Activated CD4-positive, alpha-beta T cell treated with anti-CD3 and anti-CD28 coated beads, Interleukin-2, amount 50 U/mL, for 1 hour (primary cell): ENCODE results near the gene ASXL2.
A peak's percentile ranks its signal among the peaks of the same experiment; 100 is the strongest.
"Not testable (repeated sequence)": the region's sequence is repeated elsewhere in the genome, so short reads cannot be mapped to it uniquely, and the experiment has no call there.

Experiments
- DNase-seq: peaks from one replicate; pipeline ENCODE4 v3.0.0-alpha.2; 2020

Gene ASXL2

DNA sequence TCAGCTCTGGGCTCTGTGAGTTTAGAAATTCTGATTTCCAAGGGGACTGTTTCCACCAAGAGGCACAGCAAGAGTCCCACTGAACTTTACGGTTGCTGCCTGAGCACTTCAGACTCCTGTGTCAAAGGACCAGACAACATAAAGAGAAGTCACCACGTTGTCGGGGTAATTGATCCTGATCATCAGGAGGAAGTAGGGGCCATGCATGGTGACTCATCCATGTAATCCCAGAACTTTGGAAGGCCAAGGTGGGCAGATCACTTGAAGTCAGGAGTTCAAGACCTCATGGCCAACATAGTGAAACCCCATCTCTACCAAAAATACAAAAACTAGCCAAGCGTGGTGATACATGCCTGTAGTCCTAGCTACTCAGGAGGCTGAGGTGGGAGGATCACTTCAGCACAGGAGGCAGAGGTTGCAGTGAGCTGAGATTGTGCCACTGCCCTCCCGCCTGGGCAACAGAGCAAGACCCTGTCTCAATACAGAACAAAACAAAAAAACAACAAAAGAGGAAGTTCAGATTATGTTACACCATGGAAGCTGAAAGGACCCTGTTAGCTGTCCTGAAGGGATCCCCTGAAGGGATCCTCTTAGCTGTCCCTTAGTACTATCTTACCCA, 9.4 kb upstream of the ASXL2 start:
- no peak for DNase-seq

- no peak for DNase-seq
Observed at GRCh38 chr2:25885933-25886332, 7.6 kb upstream of the ASXL2 start.

GRCh38 chr2:25881764-25882163, 3.5 kb upstream of the ASXL2 start:
- no peak for DNase-seq

DNA sequence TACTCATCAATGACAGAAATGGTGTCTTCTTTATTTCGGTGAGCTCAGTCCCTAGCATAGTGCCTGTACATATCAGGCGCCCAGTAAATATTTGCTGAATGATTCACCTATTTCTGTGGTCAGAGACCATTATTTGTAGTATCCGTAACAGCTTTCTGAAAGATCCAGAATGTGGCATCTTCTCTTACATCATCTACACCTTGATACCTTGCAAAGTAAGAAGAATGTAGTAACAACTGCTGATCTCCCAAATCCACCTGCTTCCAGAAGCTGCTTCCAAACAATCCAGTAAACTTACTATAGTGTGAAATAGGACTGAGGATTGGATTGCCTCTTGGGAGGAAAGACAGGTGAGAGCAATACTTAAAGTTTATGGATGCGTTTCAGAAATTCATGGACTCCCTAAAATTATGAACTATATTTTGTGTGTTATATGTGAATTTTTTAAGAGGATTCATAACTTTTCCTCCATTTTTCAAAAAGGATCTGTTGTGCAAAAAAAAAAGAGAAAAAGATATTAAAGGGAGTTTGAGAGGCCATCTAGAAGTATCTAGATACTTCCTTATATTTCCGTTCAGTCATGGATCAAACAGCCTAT, 945 bp upstream of the ASXL2 start:
- no peak for DNase-seq

DNA sequence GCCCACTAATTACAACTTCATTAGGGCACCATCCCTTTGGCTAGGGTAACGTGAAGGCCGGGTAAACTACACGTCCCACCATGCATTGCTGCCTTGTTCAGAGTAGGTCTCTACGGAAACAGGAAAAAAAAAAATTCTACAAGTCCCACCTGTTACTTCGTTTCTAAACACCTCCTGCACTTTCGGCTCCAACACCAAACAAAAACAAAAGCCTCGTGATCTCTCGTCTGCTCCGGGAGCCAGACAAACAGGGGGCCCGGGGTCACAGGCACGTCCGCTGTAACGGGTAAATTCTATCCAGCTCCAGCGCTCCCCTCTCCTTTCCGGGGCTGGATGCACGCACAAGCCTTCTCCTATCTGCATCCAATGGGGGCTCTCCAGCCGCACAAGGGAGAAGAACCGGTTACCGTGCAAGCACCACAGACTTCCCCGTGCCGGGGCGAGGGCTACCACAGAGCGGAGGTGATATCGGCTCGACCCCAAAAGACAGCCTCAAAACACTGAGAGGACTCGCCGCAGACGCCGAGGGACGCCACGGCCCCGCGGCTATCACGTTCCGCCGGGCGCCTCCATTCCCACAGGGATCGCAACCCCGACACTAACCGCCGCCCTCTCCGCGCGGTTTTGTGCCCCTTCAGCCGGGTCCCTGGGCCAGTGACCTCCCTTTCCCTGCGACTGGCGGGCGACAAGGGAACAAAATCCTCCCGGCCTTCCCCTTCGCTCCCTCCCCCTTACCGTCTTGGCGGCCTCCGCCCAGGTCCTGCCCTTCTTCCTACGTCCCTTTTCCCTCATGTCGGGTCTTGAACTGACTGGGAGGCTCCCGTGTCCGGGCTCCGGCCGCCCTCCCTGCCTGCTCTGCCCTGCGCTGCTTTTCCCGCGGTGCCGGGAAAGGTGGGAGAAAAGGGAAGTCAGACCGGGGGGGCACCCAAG, 591 bp downstream of the ASXL2 start:
- peak; percentile 53 for DNase-seq

GRCh38 chr2:25872134-25872533, 6.2 kb downstream of the ASXL2 start:
- DNase-seq = no peak

DNA sequence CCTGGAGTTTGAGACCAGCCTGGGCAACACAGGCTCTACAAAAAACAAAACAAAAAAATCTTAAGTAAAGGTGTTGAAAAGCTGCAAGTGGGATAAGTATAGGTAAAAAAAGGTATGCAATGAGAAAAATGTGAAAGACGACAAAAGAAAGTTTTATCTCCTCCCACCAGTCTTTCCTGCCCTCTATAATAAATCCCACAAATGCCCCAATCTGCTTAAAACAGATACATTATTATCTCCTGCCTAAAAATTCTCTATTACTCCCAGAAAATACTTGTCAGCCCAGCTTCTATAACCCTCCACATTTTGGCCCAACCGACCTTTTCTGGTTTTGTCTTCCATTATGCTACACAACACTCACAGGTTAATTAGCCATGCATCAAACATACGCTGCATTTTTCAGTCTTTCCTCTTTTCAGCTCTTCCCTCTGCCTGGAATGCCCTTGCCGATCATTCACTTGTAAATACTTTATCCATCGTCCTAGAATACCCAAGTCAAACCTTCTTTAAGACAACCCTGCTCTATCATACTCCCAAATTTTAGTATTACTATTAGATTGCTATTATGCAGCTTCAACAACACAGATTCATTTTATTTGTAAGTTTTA, 10.8 kb downstream of the ASXL2 start:
- DNase-seq = no peak

DNA sequence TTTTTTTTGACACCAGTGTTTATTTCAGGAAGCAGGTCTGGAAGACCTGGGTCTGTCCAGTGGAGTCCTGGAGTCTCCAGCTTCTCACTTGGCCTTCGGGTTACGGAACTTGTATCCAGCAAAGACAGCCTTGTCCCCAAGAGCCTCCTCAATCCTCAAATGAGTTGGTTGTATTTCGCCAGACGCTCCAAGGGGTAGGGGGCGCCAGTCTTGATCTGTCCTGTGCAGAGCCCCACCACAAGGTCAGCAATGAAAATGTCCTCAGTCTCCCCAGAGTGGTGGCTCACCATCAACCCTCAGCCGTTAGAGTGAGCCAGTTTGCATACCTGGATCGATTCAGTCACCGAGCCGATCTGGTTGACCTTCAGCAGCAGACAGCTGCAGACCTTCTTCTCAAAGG, 21.9 kb downstream of the ASXL2 start:
- DNase-seq = no peak

GRCh38 chr2:25855065-25855464, 23.2 kb downstream of the ASXL2 start:
- DNase-seq = no peak

- no peak for DNase-seq
Observed at GRCh38 chr2:25854613-25855012, 23.7 kb downstream of the ASXL2 start.

GRCh38 chr2:25853038-25853638, 25.1 kb downstream of the ASXL2 start:
- no peak for DNase-seq

GRCh38 chr2:25851740-25852503, 26.4 kb downstream of the ASXL2 start:
- DNase-seq = no peak

GRCh38 chr2:25850400-25850799, 27.9 kb downstream of the ASXL2 start:
- not testable (repeated sequence) for DNase-seq

DNA sequence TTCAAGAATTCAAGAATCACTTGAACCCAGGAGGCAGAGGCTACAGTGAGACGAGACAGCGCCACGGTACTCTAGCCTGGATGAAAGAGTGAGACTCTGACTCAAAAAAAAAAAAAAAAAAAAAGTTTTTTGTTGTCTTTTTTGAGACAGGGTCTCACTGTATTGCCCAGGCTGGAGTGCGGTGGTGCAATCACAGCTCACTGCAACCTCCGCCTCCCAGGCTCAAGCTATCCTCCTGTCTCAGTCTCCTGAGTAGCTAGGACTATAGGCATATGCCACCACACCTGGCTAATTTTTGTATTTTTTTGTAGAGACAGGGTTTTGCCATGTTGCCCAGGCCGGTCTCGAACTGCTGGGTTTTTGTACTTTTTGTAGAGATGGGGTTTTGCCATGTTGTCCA, 28.9 kb downstream of the ASXL2 start:
- DNase-seq = not testable (repeated sequence)

GRCh38 chr2:25845843-25846505, 32.3 kb downstream of the ASXL2 start:
- no peak for DNase-seq

DNA sequence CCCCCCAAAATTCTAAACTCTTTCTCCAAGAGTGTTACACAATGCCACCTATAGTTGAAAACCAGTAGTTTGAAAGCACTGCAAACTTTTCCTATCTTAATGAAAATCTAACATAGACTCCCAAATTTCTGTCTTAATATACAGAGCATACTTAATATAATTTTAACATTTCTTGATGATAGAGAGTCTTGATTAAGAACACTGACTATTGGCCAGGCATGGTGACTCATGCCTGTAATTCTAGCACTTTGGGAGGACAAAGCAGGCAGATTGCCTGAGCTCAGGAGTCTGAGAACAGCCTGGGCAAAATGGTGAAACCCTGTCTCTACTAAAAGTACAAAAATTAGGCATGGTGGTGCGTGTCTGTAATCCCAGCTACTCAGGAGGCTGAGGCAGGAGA, 34.2 kb downstream of the ASXL2 start:
- DNase-seq = no peak

GRCh38 chr2:25842155-25842554, 36.1 kb downstream of the ASXL2 start:
- no peak for DNase-seq

GRCh38 chr2:25838152-25838756, 40.0 kb downstream of the ASXL2 start:
- no peak for DNase-seq

DNA sequence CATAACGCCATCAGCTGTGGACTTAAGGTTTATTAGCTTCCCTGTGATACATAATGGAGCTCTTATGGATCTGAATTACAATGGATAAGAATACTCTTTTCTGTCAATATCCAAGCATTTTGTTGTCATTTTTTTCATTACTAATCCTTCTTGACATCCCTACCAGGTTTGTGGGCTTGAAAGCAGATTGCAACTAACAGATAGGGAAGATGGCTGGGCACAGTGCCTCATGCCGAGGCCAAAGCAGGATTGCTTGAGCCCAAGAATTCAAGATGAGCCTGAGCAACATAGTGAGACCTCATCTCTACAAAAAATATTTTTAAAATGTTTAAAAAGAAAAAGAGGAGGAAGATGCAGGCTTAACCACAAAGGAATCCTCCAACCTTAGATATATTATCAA, 42.4 kb downstream of the ASXL2 start:
- no peak for DNase-seq

- no peak for DNase-seq
Observed at GRCh38 chr2:25833566-25833965, 44.7 kb downstream of the ASXL2 start.

- no peak for DNase-seq
Observed at GRCh38 chr2:25832897-25833296, 45.4 kb downstream of the ASXL2 start.
